ENCODE data around the gene BMP3. TPM values are rescaled to one million over a fixed set of nuclear protein-coding genes. Genes with fewer than 3 reads are reported as not detected.

The BMP3 gene
- polyA plus RNA-seq, 1 donor from 2014 or later: 0.05 TPM

GRCh38 chr4:81031796-81032551 lies 1.5 kb downstream of the BMP3 start:
- Mint-ChIP-seq H3K9me3 (no peaks in the 10 kb centered on the region), H3K27ac (no peak overlapping the region), H3K4me1 (peaks cover 2 to 16% (median 5%) of the 10 kb centered on the region in 3 donors), H3K36me3 (no peaks in the 10 kb centered on the region), H3K4me3 (peak overlapping the region; percentile 54 to 89 (median 74)), H3K27me3 (peaks cover 47% of the 10 kb centered on the region)

GRCh38 chr4:81032771-81033684 lies 2.5 kb downstream of the BMP3 start:
- Mint-ChIP-seq H3K36me3 (no peaks in the 10 kb centered on the region), H3K27me3 (peaks cover 46% of the 10 kb centered on the region), H3K4me1 (peaks cover 2 to 16% (median 5%) of the 10 kb centered on the region in 3 donors), H3K27ac (no peak overlapping the region), H3K9me3 (no peaks in the 10 kb centered on the region), H3K4me3 (no peak overlapping the region)

GRCh38 chr4:81038636-81039350 lies 8.3 kb downstream of the BMP3 start:
- Mint-ChIP-seq H3K4me1 (peaks cover 0 to 2% (median 0%) of the 10 kb centered on the region in 3 donors), H3K9me3 (no peaks in the 10 kb centered on the region), H3K4me3 (no peak overlapping the region), H3K27ac (no peak overlapping the region), H3K36me3 (no peaks in the 10 kb centered on the region), H3K27me3 (peaks cover 6% of the 10 kb centered on the region)

- no peaks in the 10 kb centered on the region for H3K36me3 Mint-ChIP-seq
- H3K4me3 Mint-ChIP-seq: no peak overlapping the region
- H3K9me3 Mint-ChIP-seq: no peaks in the 10 kb centered on the region
- peaks cover 2% of the 10 kb centered on the region for H3K27me3 Mint-ChIP-seq
- no peak overlapping the region for H3K27ac Mint-ChIP-seq
- peaks cover 0 to 2% (median 0%) of the 10 kb centered on the region in 3 donors for H3K4me1 Mint-ChIP-seq
Measured at GRCh38 chr4:81039351-81039972, 9.0 kb downstream of the BMP3 start.

GRCh38 chr4:81040012-81040659 lies 9.6 kb downstream of the BMP3 start:
- no peak overlapping the region for H3K4me3 Mint-ChIP-seq
- H3K27ac Mint-ChIP-seq: no peak overlapping the region
- no peaks in the 10 kb centered on the region for H3K9me3 Mint-ChIP-seq
- H3K27me3 Mint-ChIP-seq: peaks cover 4% of the 10 kb centered on the region
- no peaks in the 10 kb centered on the region for H3K36me3 Mint-ChIP-seq
- peaks cover 0 to 2% (median 0%) of the 10 kb centered on the region in 3 donors for H3K4me1 Mint-ChIP-seq

GRCh38 chr4:81042578-81043365 lies 12.3 kb downstream of the BMP3 start:
- H3K36me3 Mint-ChIP-seq: no peaks in the 10 kb centered on the region
- peaks cover 0 to 2% (median 0%) of the 10 kb centered on the region in 3 donors for H3K4me1 Mint-ChIP-seq
- no peak overlapping the region for H3K27ac Mint-ChIP-seq
- peaks cover 8% of the 10 kb centered on the region for H3K27me3 Mint-ChIP-seq
- H3K4me3 Mint-ChIP-seq: no peak overlapping the region
- no peaks in the 10 kb centered on the region for H3K9me3 Mint-ChIP-seq

GRCh38 chr4:81049330-81049729 lies 18.8 kb downstream of the BMP3 start:
- no peaks in the 10 kb centered on the region for H3K36me3 Mint-ChIP-seq
- H3K4me3 Mint-ChIP-seq: no peak overlapping the region

GRCh38 chr4:81049907-81050306 lies 19.4 kb downstream of the BMP3 start:
- H3K4me3 Mint-ChIP-seq: no peak overlapping the region
- H3K36me3 Mint-ChIP-seq: no peaks in the 10 kb centered on the region
- no peak overlapping the region for H3K27ac Mint-ChIP-seq
- H3K9me3 Mint-ChIP-seq: no peaks in the 10 kb centered on the region
- peaks cover 12 to 15% (median 12%) of the 10 kb centered on the region in 3 donors for H3K4me1 Mint-ChIP-seq
- peaks cover 7% of the 10 kb centered on the region for H3K27me3 Mint-ChIP-seq

More at GRCh38 chr4:81049330-81049729, 18.8 kb downstream of the BMP3 start:
- H3K4me1 Mint-ChIP-seq: peaks cover 12 to 15% (median 12%) of the 10 kb centered on the region in 3 donors
- no peak overlapping the region for H3K27ac Mint-ChIP-seq
- H3K9me3 Mint-ChIP-seq: no peaks in the 10 kb centered on the region
- H3K27me3 Mint-ChIP-seq: peaks cover 7% of the 10 kb centered on the region

GRCh38 chr4:81052119-81053068 lies 21.9 kb downstream of the BMP3 start:
- H3K27me3 Mint-ChIP-seq: no peaks in the 10 kb centered on the region
- peak overlapping the region in 2 of 4 donors; percentile 21 to 80 for H3K4me3 Mint-ChIP-seq
- no peaks in the 10 kb centered on the region for H3K36me3 Mint-ChIP-seq
- peaks cover 12 to 15% (median 12%) of the 10 kb centered on the region in 3 donors for H3K4me1 Mint-ChIP-seq
- no peak overlapping the region for H3K27ac Mint-ChIP-seq
- H3K9me3 Mint-ChIP-seq: no peaks in the 10 kb centered on the region

- no peak overlapping the region for H3K27ac Mint-ChIP-seq
- H3K27me3 Mint-ChIP-seq: no peaks in the 10 kb centered on the region
- H3K9me3 Mint-ChIP-seq: no peaks in the 10 kb centered on the region
- H3K4me1 Mint-ChIP-seq: peaks cover 0 to 4% (median 0%) of the 10 kb centered on the region in 3 donors
- H3K36me3 Mint-ChIP-seq: no peaks in the 10 kb centered on the region
- H3K4me3 Mint-ChIP-seq: no peak overlapping the region
Measured at GRCh38 chr4:81058621-81059020, 28.1 kb downstream of the BMP3 start.

GRCh38 chr4:81060587-81061343 lies 30.3 kb downstream of the BMP3 start:
- H3K27me3 Mint-ChIP-seq: no peaks in the 10 kb centered on the region
- no peaks in the 10 kb centered on the region for H3K9me3 Mint-ChIP-seq
- peaks cover 0 to 4% (median 0%) of the 10 kb centered on the region in 3 donors for H3K4me1 Mint-ChIP-seq
- H3K4me3 Mint-ChIP-seq: no peak overlapping the region
- no peak overlapping the region for H3K27ac Mint-ChIP-seq
- H3K36me3 Mint-ChIP-seq: no peaks in the 10 kb centered on the region

- Mint-ChIP-seq H3K9me3 (no peaks in the 10 kb centered on the region), H3K36me3 (no peaks in the 10 kb centered on the region), H3K4me3 (no peak overlapping the region), H3K4me1 (peaks cover 0 to 4% (median 0%) of the 10 kb centered on the region in 3 donors), H3K27me3 (peaks cover 1% of the 10 kb centered on the region), H3K27ac (no peak overlapping the region)
Measured at GRCh38 chr4:81061344-81061730, 30.8 kb downstream of the BMP3 start.

All from IgD-negative memory B cell (primary cell).